K562 (cell line): ENCODE data around the gene PITPNM3.

ENCODE experiments used
- TF ChIP-seq, protein P1 (sequence below): fragments of 450-650 bp; conservative IDR thresholded peaks from 2 replicates; pipeline ENCODE4 v1.6.1; 2016; ENCODE audit warnings: missing genetic modification characterization, low read depth, mild to moderate bottlenecking, missing compliant biosample characterization, moderate library complexity
- TF ChIP-seq, protein P2 (sequence below), 2 experiments: fragments of 450-650 bp in 1 of 2; sonication (generic) in 1 of 2; formaldehyde crosslinking in 1 of 2; IDR thresholded peaks in 1 of 2; conservative IDR thresholded peaks in 1 of 2; 2 replicates each; pipeline versions ENCODE4 v1.6.1 to v1.8.1; 2016 to 2023; ENCODE audit warnings: mild to moderate bottlenecking in 2 of 2, moderate library complexity in 2 of 2, inconsistent platforms in 1 of 2, missing genetic modification reagents in 1 of 2
- TF ChIP-seq, protein P3 (sequence below), 3 experiments: IDR thresholded peaks in 2 of 3; conservative IDR thresholded peaks in 1 of 3; 2 replicates each; pipeline ENCODE4 v1.5.1; 2011 to 2012; ENCODE audit warnings: low read length in 3 of 3, mild to moderate bottlenecking in 3 of 3, control low read depth in 2 of 3, improper control_type of control experiment in 1 of 3, inconsistent platforms in 1 of 3, low read depth in 1 of 3, mixed read lengths in 1 of 3, moderate library complexity in 1 of 3; ENCODE audit not compliant: insufficient read depth in 2 of 3

DNA sequence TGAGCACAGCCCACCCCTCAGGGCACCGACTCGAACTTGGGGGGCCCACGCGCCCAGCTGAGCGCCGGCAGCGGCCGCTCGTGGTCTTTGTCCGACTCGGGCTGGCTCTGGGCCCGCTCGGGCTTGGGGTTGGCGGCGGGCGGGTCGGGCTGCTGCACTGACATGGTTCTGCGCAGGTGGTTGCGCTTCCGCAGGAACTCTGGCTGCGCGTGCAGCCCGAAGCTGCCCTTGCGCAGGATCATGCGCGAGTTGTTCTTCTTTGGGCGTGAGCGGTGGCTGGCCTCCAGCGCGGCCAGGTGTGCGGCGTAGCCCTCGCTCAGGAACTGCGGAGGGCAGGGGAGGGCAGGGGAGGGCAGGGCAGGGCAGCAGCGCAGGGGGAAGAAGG is 101.0 kb downstream of the PITPNM3 start:
- TF ChIP-seq, protein P1, sequence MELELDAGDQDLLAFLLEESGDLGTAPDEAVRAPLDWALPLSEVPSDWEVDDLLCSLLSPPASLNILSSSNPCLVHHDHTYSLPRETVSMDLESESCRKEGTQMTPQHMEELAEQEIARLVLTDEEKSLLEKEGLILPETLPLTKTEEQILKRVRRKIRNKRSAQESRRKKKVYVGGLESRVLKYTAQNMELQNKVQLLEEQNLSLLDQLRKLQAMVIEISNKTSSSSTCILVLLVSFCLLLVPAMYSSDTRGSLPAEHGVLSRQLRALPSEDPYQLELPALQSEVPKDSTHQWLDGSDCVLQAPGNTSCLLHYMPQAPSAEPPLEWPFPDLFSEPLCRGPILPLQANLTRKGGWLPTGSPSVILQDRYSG = no peak
- TF ChIP-seq, protein P2, sequence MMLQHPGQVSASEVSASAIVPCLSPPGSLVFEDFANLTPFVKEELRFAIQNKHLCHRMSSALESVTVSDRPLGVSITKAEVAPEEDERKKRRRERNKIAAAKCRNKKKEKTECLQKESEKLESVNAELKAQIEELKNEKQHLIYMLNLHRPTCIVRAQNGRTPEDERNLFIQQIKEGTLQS (IDR thresholded peaks at IDR 0.05) = no peak
- TF ChIP-seq, protein P2 (CRISPR knock-in tag; conservative IDR thresholded peaks at IDR 0.05) = no peak
- TF ChIP-seq, protein P3, sequence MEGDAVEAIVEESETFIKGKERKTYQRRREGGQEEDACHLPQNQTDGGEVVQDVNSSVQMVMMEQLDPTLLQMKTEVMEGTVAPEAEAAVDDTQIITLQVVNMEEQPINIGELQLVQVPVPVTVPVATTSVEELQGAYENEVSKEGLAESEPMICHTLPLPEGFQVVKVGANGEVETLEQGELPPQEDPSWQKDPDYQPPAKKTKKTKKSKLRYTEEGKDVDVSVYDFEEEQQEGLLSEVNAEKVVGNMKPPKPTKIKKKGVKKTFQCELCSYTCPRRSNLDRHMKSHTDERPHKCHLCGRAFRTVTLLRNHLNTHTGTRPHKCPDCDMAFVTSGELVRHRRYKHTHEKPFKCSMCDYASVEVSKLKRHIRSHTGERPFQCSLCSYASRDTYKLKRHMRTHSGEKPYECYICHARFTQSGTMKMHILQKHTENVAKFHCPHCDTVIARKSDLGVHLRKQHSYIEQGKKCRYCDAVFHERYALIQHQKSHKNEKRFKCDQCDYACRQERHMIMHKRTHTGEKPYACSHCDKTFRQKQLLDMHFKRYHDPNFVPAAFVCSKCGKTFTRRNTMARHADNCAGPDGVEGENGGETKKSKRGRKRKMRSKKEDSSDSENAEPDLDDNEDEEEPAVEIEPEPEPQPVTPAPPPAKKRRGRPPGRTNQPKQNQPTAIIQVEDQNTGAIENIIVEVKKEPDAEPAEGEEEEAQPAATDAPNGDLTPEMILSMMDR (IDR thresholded peaks at IDR 0.05 in 2 of 3, conservative IDR thresholded peaks at IDR 0.05 in 1 of 3; ENCODE audit: insufficient read depth in 2 of 3, low read depth in 1 of 3, low read length in 3 of 3) = no peak
